Keratinocyte (primary cell): ENCODE data around the gene ROR1.

Experiments used
- CTCF ChIP-seq, 3 experiments: IDR thresholded peaks in 1 of 3; conservative IDR thresholded peaks in 1 of 3; optimal IDR thresholded peaks in 1 of 3; 2 replicates in 2 of 3; 3 replicates in 1 of 3; pipeline versions ENCODE3 to v1.5.1; 2011; ENCODE audit warnings: low read length in 3 of 3, mild to moderate bottlenecking in 3 of 3, moderate library complexity in 2 of 3, control low read depth in 1 of 3, inconsistent platforms in 1 of 3; ENCODE audit not compliant: insufficient read depth in 2 of 3; ENCODE audit errors: extremely low read depth in 1 of 3
- EZH2 ChIP-seq: IDR thresholded peaks from one replicate; pipeline ENCODE4 v1.6.1; 2012; ENCODE audit warnings: inconsistent platforms, mild to moderate bottlenecking, low read length, moderate library complexity

DNA sequence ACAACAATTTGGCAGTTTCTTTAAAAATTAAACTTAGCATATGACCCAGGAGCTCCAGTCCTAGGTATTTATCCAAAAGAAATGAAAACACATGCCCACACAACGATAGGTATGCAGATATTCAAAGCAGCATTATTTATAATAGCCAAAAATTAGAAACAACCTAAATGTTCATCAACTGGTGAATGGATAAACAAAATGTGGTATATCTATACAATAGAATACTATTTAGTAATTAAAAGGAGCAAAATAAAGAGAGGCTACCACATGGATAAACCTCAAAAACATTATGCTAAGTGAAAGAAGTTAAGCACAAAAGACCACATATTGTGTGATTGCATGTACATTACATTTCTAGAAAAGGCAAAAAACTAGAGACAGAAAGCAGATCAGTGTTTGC is 51.3 kb downstream of the ROR1 start:
- no peak for TF ChIP-seq CTCF (optimal IDR thresholded peaks at IDR 0.05 in 1 of 3, IDR thresholded peaks at IDR 0.05 in 1 of 3, conservative IDR thresholded peaks at IDR 0.05 in 1 of 3; ENCODE audit: extremely low read depth in 1 of 3, insufficient read depth in 2 of 3, low read length in 3 of 3)
- no peak for TF ChIP-seq EZH2
